Endometrial microvascular endothelial cells (primary cell): Measurements from ENCODE around the gene DMD. TPM values are rescaled to one million over a fixed set of nuclear protein-coding genes. Genes with fewer than 3 reads are reported as not detected.
"Not testable (repeated sequence)": the region's sequence is repeated elsewhere in the genome, so short reads cannot be mapped to it uniquely, and the experiment has no call there.

Source experiments
- in situ Hi-C: cut with HindIII; loops from 2 replicates; pipeline ENCODE4 v1.10.0; 2017; ENCODE audit warnings: low sequenced_read_pairs, low pct_unique_long_range_greater_than_20kb; ENCODE audit errors: inconsistent ontology term
- total RNA-seq: library from RNA; depleted of rRNA; stranded (reverse); fragments of >200 nt; gene quantifications from one replicate; pipeline ENCODE4 v1.2.3, GENCODE V29; 2015; ENCODE audit errors: inconsistent ontology term

Gene DMD
- total RNA-seq, 1 donor from 2014 or later = 1.2 TPM

DNA sequence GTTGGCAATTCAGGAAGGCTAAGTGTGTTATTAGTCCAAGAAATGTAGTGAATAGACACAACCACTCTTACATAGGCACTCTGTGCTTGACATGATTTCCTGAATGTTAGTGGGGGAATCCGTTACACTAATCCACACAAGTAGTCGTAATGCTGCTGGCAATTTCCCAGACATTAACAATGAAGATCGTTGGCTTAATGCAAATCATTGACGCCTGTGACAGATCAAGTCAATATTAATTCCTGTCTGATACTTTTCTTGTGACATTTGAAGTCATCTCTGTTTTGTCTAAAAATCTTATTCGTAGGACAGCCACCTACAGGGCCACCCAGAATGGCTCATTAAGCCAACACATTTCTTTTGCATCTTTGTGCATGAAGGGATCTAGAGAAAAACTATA is 1200.4 kb downstream of the DMD start:
- in situ Hi-C loops = no loop called here

DNA sequence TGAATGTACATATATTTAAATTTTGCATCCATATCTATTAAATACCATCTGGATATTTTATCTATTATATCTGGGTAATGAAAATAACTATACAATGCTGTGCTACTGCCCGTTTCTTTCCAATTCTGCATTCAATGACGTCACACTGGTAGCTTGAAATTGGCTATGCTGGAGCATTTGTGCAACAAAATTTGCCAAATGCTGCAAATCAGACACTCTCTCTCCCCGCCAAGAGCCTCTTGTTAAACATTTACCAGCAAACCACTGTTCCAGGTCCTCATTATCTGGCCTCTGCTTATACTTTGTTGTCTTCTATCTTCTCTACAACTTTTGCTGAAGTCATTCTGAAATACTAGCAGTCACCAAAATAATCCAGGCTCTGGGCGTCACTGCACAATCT is 1201.1 kb downstream of the DMD start:
- in situ Hi-C loops = no loop called here

DNA sequence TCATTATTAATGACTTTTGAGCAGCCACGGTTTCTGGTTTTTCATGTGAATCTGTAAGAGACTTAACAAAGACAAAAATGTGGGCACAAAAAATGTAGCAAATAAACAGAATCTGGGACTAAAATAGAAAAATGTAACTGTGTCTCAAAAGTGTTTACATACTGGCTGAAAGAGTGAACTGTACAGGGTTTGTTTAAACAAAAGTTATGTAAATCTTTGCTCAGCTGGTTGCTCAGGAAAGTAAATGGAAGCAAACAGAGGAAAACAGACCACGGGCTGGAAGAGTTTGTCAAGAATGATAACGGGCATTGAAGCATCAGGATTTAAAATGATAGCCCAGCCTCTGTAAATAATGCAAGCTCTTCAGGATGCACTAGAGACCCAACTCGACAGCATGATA is 1217.7 kb downstream of the DMD start:
- in situ Hi-C loops = no loop called here

DNA sequence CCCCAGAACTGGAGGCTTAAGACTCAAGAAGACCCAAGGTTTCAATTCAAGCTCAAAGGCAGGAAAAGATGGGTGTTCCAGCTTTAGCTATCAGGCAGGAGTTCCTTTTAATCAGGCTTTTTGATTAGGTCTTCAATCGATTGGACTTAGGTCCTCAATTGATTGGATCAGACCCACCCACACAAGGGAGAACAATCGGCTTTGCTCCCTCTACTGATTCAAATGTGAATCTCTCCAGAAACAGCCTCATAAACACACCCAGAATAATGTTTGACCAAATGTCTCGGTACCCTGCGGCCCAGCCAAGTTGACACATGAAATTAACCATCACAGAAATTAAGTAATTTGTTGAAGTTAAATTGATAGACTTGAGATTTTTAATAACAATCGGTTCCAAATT is 1222.4 kb downstream of the DMD start:
- in situ Hi-C loops = no loop called here

DNA sequence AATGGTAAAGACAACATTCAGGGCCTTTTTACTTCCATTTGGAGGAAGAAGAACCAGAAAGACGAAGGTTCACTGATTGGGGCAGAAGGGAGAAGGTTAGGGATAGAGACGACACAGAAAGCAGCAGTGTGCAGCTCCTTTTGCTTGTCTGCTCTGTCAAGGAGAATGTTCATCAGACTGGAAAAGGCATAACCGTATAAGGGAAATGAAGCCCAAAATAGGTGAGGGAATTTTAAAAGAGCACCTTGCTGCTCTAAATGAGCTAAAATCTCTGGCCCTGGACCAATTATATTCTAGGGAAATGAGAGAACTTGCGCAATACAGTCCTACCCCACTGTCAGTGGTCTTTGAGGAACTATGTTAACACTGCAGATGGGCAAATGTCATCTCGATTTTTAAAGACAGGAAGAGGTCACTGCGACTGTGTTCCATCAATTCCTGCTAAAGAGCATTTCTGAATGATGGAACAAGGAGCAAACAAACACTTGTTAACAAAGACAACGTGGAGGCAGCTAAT is 1229.7 kb downstream of the DMD start:
- in situ Hi-C loops = no loop called here

DNA sequence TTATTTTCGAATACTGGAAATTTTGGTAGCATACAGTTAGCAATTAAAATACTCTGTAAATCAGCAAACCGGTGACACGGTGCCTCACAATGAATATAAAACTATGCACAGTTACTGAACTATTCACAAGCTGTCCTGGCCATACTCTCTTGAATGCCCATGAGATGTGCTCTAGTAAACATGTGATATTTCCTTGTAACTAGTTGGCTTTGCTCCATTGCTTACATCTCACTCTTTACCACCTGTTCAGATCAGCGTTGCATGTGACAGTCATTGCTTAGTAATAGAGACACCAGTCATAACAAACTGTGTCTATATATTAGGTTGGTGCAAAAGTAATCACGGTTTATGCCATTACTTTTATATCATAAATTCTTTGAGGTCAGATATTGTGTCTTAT is 1241.6 kb downstream of the DMD start:
- in situ Hi-C loops = no loop called here

DNA sequence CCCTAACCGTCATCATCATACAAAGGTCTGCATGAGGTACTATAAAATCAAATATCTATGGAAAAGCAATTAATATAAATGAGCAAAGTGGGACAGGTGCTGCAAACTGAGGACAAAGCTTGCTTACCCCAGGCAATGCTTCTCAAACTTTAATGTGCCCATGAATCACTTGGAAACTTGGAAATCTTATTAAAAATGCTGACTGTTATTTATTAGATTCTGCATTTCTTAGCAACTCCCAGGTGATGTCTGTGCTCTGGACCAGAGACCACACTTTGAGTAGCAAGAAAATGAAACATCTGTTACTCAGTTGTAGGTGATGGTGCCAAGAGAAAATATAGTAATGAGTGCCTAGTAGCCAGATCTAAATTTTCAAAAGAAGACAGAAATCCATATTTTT is 1249.1 kb downstream of the DMD start:
- in situ Hi-C loops = no loop called here

DNA sequence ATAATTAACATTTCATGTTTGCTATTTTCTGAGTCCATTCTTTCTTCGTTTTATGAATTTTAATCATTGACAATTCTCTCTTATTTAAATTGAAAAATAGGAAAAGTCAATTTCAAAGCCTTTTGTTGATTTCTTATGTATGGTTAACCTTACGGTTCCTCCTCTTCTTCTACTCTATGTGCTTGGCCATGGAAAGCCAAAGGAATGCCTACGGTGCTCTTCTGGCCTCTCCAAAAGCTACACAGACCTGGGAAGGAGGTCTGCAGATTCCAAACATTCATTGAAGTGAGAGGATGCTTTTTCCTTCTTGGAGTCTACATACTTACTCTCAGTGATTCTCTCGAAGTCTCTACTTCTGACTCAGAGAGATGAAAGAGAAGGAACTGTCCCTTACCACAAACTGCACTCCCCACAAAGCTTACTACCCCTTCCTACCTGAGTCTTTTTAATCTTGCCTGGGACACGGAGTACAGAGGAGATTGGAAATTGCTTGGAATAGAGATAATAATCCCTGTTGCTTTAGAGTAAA is 1276.4 kb downstream of the DMD start:
- in situ Hi-C loops = no loop called here

DNA sequence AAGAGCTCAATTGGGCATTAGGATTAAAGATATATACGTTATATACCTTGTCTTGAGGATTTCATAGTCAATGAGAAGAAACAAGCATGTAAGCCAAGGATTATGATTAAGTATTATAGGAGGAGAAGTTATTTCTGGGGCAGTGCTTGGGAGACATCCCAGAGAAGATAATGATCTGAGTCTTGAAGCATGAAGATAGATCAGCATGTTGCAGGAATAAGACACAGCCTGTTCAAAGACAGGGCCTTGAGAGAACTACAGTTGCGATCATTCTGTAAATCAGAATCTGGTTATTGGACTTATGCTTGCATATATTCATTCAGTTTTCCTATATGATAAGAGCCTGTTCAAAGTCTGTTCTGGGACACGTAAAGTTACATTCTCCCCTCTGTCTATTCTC is 1277.3 kb downstream of the DMD start:
- in situ Hi-C loops = no loop called here

DNA sequence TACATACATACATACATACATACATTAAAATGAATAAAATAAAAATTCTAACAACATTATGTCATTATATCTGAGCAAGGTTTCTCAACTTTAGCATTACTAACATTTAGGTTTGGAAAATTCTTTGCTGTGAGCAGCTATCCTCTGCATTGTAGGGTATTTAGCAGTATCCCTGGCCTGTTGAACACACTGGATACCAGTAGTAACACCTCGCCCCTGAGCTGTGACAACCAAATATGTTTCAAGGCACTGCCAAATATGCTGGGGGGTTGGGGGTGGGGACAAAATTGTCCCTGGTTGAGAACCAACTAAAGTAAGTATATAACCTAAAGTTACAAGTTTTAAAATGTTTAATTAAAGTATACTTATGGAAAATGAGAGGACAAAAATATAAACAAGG is 1278.6 kb downstream of the DMD start:
- in situ Hi-C loops = no loop called here

DNA sequence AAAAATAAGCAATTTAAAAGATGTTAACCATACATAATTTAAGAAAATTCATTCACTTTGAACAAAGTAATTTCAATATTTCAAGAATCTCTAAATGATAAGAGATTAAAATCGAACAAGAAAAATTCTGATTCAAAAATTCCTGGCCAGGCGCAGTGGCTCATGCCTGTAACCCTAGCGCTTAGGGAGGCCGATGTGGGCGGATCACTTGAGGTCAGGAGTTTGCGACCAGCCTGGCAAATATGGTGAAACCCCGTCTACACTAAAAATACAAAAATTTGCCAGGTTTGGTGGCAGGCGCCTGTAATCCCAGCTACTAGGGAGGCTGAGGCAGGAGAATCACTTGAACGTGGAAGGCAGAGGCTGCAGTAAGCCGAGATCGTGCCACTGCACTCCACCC is 1279.0 kb downstream of the DMD start:
- in situ Hi-C loops = not testable (repeated sequence)

DNA sequence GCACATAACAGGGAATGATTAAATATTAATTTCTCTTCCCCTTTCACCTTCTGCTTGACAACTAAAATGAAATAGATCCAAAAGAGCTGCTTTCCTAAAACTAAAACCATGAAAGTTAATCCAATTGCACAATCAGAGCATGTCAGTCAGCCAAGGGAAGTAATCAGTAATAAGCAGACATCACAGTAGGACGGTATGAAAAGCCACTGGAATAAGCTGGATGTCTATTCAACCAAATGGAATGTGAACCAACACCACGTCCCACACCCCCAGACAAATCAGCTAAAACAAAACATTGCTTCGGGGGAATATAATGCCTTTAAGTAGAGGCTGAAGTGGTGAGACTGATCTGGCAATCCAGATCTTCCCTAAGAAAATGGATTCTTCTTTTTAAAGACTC is 1280.1 kb downstream of the DMD start:
- in situ Hi-C loops = no loop called here

DNA sequence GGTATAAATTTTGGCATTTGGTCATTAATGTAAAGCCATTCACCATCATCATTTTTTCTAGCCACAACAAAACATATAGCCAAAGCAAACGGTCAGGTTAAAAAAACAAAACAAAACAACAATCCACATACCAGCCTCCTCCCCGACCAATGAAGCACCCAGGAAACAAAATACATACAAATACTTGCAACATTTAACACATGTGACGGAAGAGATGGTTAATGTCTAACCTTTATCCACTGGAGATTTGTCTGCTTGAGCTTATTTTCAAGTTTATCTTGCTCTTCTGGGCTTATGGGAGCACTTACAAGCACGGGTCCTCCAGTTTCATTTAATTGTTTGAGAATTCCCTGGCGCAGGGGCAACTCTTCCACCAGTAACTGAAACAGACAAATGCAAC is 1282.0 kb downstream of the DMD start:
- in situ Hi-C loops = no loop called here

DNA sequence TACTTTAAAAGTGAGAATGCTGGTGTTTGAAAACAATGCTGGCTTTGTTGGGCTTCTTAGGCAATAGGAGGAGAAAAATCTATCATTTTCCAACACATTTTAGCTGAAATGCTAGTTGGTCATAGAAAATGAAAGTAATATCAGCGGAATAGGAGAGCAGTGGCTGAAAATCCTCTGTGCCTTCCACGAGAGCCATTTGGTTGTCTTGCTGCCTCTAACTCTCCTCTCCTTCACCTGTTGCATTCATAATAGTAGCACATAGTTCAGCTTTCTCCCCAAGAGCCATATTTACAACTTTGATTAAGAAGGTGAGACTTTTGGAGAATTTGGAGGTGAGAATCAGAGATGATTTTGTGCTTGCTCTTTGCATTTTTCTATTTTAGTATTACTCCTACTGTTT is 1290.1 kb downstream of the DMD start:
- in situ Hi-C loops = no loop called here

DNA sequence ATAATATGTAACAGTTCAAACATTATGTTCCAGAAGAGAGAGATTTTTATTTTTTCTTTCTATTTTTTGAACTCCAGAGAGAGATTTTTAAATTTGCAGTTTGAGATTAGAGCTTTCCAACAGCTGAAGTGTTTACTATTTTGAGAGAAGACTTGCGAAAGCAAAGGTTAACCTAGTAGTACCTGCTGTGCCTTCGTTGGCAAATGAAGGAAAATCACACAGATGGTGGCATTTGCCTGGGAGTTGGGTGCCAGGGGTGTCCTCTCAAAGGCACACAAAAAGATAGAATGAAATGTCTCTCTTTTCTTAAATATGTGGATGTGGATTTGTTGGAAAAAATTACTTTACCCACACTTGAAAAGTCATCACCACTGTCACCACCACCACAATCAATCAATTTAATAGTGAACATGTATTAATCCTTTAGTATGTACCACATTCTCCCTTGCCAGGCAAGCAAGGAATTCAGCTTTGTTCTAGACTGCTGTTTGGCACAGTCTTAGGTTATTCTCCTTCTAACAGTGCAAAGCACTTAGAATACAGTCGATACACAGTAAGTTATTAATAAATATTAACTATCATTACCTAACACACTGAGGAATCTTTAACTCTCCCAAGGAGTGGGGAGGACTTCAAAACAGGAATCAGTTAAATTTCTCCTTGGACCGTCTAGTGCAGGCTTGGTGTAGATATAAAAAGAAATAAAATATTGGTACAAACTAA is 1301.3 kb downstream of the DMD start:
- in situ Hi-C loops = no loop called here

DNA sequence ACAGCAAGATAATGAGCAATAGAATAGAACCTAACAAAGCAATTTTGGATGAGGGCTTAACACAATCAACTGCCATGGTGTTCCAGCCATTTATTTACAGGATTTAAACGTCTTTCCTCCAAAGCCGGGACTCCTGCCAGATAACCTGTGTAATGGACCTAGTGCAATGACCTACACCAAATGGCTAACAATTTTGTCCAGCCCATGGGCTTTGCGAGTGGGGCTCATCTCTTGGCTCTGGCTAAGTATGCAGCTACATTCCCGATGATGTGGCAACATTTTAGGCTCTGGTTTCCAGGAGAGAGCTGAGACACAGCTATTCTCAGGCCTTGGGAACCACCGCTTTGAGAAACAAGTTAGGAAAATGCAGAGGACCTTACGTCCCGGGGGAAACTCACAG is 1317.2 kb downstream of the DMD start:
- in situ Hi-C loops = no loop called here

DNA sequence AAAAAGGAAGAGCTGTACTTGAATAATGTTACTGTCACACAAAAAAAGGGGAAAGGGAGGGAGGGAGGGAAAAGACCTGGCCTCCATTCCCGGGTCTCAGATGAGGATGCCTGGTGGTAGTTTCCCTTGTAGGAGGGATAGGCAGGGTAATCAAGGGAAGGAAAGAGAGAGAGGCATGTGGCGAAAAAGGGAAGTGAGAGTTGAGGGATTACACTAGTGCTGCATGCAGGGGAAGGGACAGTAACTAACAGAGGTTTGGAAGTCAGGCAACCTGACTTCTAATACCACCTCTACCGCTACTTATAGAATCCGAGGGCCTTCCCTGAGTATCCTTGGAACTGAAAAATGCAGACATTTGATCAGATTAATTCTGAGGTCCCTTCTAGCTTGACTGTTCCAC is 1317.8 kb downstream of the DMD start:
- in situ Hi-C loops = no loop called here

DNA sequence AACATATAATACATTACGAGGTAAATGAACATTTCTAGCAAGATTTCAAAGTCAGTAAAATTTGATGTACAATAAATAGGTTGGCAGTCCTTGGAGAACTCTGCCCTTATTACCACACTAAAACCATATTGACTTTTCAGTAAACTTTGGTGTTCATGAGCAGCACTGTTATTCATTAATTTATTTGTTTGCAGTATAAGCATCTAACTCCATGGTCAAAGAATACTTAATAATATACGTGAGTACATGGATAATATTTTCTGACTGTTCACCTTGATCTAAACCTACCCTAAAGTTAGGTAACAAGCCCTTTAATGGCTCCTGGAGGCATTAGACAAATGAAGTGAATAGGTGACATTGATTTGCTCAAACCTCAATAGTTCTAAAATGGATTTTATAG is 1322.3 kb downstream of the DMD start:
- in situ Hi-C loops = no loop called here

DNA sequence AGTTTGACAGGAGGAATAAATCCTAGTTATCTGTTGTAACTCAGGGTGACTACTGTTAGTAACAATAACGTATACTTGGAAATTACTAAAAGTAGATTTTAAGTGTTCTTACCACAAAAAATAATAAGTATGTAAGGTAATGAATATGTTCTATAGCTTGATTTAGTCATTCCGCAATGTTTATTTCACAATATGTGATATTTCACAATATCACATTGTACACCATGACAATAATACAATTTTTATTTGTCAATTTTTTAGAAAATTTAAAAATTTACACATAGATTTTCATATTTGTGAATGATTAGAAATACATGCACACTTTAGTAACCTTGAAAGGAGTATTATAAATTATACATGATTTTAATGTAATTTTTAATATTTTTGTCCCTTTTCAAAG is 1326.8 kb downstream of the DMD start:
- in situ Hi-C loops = no loop called here

DNA sequence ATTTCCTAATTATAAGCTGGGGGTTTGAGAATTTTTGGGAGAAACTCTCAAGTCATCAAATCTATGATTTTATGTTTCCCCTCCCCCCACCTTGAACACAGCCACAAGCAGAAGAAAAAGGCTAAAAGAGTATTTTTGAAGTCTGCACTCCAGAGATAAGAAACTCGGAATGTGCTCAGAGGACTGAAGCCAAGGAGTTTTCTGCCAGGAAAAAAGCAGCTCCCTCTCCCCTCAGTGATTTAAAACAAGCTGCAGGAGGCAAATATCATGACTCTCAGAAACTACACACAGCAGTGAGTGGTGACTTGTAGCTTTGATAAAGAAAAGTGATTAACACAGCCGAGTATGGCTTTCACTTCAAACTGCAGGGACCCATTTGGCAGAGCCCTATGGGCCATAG is 1339.3 kb downstream of the DMD start:
- in situ Hi-C loops = no loop called here

DNA sequence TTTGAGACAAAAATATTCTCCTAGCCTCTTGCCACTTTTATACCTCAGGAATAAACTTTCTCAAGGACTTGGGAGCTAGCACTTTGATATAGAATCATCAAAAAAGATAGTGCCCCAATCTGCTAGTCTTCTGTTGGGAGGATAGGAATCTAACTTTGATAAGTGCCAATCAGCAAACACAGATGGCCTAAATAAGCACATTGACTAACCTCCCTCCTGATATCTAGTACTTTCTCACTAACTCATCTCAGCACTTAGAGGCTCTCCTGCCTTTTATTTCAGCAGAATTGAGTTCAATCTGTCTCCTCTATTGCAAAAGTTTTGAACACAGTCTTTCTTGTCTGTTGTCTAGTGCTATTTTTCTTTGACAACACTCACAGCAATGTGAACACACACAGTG is 1341.1 kb downstream of the DMD start:
- in situ Hi-C loops = no loop called here
